ENCODE measurements around the gene ZDHHC14.

Gene ZDHHC14

GRCh38 chr6:157596461-157596860, 215.5 kb downstream of the ZDHHC14 start:
- no peak overlapping the region for H3K4me3 ChIP-seq (ENCODE audit: low read length)
- no peak overlapping the region for H3K9ac ChIP-seq (ENCODE audit: low read length)
- H3K4me1 ChIP-seq (ENCODE audit: control insufficient read depth, insufficient read depth, low read length) = peaks cover 15% of the 10 kb centered on the region
- H3K36me3 ChIP-seq (ENCODE audit: control insufficient read depth, insufficient read depth, low read length) = no peaks in the 10 kb centered on the region
- H3K27me3 ChIP-seq (ENCODE audit: control insufficient read depth, insufficient read depth, low read length) = no peaks in the 10 kb centered on the region
- H3K9me3 ChIP-seq (ENCODE audit: control insufficient read depth, low read length) = no peaks in the 10 kb centered on the region

DNA sequence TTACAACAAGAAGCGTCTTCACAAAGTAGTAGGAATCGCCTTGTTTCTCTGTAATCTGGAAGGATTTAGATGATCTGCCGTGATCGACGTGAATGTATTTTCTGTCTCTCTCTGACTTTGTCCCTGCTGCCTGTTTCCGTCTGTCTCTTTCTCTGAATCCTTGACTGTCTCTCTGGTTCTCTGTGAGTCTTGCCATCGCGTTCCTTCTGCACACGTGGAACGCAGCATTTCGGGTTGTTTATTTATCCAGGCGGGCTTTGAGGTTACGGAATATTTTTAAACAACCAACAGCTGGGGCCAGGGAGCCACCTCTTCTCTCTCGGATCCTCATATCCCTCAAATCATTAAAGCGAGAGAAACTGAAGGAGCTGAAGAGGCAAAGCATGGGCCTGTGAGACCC, 215.9 kb downstream of the ZDHHC14 start:
- Histone ChIP-seq H3K36me3 (ENCODE audit: control insufficient read depth, insufficient read depth, low read length) (no peaks in the 10 kb centered on the region), H3K4me3 (ENCODE audit: low read length) (no peak overlapping the region), H3K9me3 (ENCODE audit: control insufficient read depth, low read length) (no peaks in the 10 kb centered on the region), H3K9ac (ENCODE audit: low read length) (no peak overlapping the region), H3K27me3 (ENCODE audit: control insufficient read depth, insufficient read depth, low read length) (no peaks in the 10 kb centered on the region), H3K4me1 (ENCODE audit: control insufficient read depth, insufficient read depth, low read length) (peaks cover 15% of the 10 kb centered on the region)

GRCh38 chr6:157597461-157598312, 216.7 kb downstream of the ZDHHC14 start:
- Histone ChIP-seq H3K9ac (ENCODE audit: low read length) (no peak overlapping the region), H3K4me1 (ENCODE audit: control insufficient read depth, insufficient read depth, low read length) (peaks cover 15% of the 10 kb centered on the region), H3K9me3 (ENCODE audit: control insufficient read depth, low read length) (no peaks in the 10 kb centered on the region), H3K4me3 (ENCODE audit: low read length) (no peak overlapping the region), H3K36me3 (ENCODE audit: control insufficient read depth, insufficient read depth, low read length) (no peaks in the 10 kb centered on the region), H3K27me3 (ENCODE audit: control insufficient read depth, insufficient read depth, low read length) (no peaks in the 10 kb centered on the region)

GRCh38 chr6:157599191-157599590, 218.2 kb downstream of the ZDHHC14 start:
- Histone ChIP-seq H3K9ac (ENCODE audit: low read length) (no peak overlapping the region), H3K9me3 (ENCODE audit: control insufficient read depth, low read length) (no peaks in the 10 kb centered on the region), H3K36me3 (ENCODE audit: control insufficient read depth, insufficient read depth, low read length) (no peaks in the 10 kb centered on the region), H3K4me3 (ENCODE audit: low read length) (no peak overlapping the region), H3K4me1 (ENCODE audit: control insufficient read depth, insufficient read depth, low read length) (peaks cover 15% of the 10 kb centered on the region), H3K27me3 (ENCODE audit: control insufficient read depth, insufficient read depth, low read length) (no peaks in the 10 kb centered on the region)

- H3K4me1 ChIP-seq (ENCODE audit: control insufficient read depth, insufficient read depth, low read length) = peaks cover 15% of the 10 kb centered on the region
- no peaks in the 10 kb centered on the region for H3K36me3 ChIP-seq (ENCODE audit: control insufficient read depth, insufficient read depth, low read length)
- no peaks in the 10 kb centered on the region for H3K27me3 ChIP-seq (ENCODE audit: control insufficient read depth, insufficient read depth, low read length)
- H3K9ac ChIP-seq (ENCODE audit: low read length) = no peak overlapping the region
- no peaks in the 10 kb centered on the region for H3K9me3 ChIP-seq (ENCODE audit: control insufficient read depth, low read length)
- no peak overlapping the region for H3K4me3 ChIP-seq (ENCODE audit: low read length)
Observed at GRCh38 chr6:157600807-157601206, 219.8 kb downstream of the ZDHHC14 start.

DNA sequence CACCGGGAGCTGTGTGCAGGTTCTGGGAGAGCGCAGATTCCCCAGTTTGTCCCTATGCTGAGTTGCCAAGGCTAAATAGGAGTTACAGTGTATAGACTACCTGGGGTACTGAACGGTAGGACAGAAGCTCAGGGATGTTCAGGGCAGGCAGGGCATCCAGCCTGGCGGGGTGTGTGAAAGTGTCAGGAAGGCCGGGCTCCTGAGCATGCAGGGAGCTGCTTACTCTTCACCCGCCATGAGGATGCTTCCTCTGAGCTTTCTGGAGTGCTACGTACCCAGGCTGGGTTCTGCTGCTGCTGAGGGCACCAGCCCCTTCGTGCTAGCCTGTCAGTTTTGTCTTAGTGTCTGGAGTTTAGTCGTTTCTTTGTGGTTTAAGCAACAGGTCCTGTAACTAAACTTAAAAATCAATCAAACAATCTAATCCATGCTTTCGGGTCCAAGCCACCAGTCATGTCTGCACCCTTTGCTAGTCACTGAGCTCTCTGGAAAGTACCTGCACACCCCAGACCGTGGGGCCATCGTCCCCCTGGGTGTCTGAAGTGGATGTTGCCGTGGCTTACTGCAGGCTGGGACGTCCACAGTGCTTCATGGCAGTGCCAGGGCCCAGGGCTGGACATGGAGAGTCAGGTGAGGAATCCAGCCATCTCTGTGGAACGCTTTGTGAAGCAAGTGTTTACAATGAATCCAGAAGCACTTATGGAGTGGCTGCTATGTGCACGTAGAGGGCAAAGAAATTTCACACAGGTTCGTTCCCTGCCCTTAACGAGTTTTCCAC, 221.7 kb downstream of the ZDHHC14 start:
- no peaks in the 10 kb centered on the region for H3K36me3 ChIP-seq (ENCODE audit: control insufficient read depth, insufficient read depth, low read length)

DNA sequence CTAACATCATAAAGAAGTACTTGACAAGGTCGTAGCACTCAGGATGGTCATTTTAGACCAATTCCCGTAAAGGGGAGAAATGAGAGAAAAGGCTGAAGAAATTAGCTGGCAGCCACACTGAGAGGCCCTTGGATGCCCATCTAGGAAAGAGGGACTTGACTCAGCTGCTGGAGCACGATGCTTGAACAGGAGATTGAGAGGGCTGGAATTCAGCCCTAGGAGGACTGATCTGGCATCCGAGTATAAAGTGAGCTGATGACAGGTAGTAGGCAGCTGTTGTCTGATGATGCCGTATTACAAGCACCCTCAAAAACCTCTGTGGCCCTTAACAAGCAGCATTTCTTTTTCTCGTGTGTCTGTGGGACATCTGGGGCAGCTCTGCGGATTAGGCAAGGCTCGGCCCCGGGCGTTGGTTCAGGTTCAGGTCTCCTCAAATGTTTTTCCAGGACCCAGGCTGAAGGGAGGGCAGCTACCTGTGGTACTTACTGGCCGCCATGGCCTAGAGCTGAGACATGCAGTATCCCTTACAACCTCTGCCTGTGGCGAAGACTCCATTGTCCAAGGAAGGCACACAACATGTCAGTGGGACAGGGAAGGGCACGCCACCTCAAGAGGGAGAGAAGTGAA, 222.4 kb downstream of the ZDHHC14 start:
- Histone ChIP-seq H3K27me3 (ENCODE audit: control insufficient read depth, insufficient read depth, low read length) (no peaks in the 10 kb centered on the region), H3K9ac (ENCODE audit: low read length) (no peak overlapping the region), H3K36me3 (ENCODE audit: control insufficient read depth, insufficient read depth, low read length) (no peaks in the 10 kb centered on the region), H3K4me1 (ENCODE audit: control insufficient read depth, insufficient read depth, low read length) (no peaks in the 10 kb centered on the region), H3K4me3 (ENCODE audit: low read length) (no peak overlapping the region), H3K9me3 (ENCODE audit: control insufficient read depth, low read length) (no peaks in the 10 kb centered on the region)

More for the DNA sequence above, 221.7 kb downstream of the ZDHHC14 start:
- Histone ChIP-seq H3K4me3 (ENCODE audit: low read length) (no peak overlapping the region), H3K4me1 (ENCODE audit: control insufficient read depth, insufficient read depth, low read length) (peaks cover 4% of the 10 kb centered on the region), H3K9me3 (ENCODE audit: control insufficient read depth, low read length) (no peaks in the 10 kb centered on the region), H3K9ac (ENCODE audit: low read length) (no peak overlapping the region), H3K27me3 (ENCODE audit: control insufficient read depth, insufficient read depth, low read length) (no peaks in the 10 kb centered on the region)

DNA sequence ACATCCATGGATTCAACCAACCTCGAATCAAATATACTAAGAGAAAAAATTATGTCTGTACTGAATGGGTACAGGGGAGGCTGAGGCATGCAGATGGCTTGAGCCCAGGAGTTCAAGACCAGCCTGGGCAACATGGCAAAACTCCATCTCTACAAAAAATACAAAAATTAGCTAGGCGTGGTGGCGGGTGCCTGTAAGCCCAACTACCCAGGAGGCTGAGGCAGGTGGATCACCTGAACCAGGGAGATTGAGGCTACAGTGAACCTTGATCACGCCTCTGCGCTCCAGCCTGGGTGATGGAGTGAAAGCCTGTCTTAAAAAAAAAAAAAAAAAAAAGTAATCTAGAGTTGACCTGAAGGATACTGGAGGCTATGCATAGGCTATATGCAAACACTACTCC, 223.0 kb downstream of the ZDHHC14 start:
- Histone ChIP-seq H3K36me3 (ENCODE audit: control insufficient read depth, insufficient read depth, low read length) (no peaks in the 10 kb centered on the region), H3K9me3 (ENCODE audit: control insufficient read depth, low read length) (no peaks in the 10 kb centered on the region), H3K4me3 (ENCODE audit: low read length) (no peak overlapping the region), H3K9ac (ENCODE audit: low read length) (no peak overlapping the region), H3K4me1 (ENCODE audit: control insufficient read depth, insufficient read depth, low read length) (no peaks in the 10 kb centered on the region), H3K27me3 (ENCODE audit: control insufficient read depth, insufficient read depth, low read length) (no peaks in the 10 kb centered on the region)

- H3K36me3 ChIP-seq (ENCODE audit: control insufficient read depth, insufficient read depth, low read length) = no peaks in the 10 kb centered on the region
- H3K9me3 ChIP-seq (ENCODE audit: control insufficient read depth, low read length) = no peaks in the 10 kb centered on the region
- H3K27me3 ChIP-seq (ENCODE audit: control insufficient read depth, insufficient read depth, low read length) = no peaks in the 10 kb centered on the region
- H3K9ac ChIP-seq (ENCODE audit: low read length) = no peak overlapping the region
- H3K4me3 ChIP-seq (ENCODE audit: low read length) = no peak overlapping the region
- no peaks in the 10 kb centered on the region for H3K4me1 ChIP-seq (ENCODE audit: control insufficient read depth, insufficient read depth, low read length)
Observed at GRCh38 chr6:157604816-157605215, 223.8 kb downstream of the ZDHHC14 start.

DNA sequence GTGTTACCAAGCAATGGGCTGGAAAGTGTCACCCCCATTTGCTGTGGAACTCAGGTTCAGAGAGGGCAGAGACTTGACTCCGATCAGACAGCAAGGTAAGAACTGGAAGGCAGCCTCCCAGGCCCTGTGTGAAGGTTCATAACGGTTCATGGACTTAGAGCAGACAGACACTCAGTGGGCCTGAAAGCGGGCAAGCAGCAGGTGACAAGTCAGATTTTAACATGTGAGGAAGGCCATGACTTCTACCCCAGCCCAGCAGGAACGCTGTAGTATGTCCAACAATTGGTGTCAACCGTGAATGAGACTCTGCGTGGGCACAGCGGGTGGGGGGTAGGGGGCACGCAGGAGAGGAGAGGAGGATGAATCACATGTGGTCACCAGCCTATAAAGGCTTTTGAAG, 224.5 kb downstream of the ZDHHC14 start:
- no peaks in the 10 kb centered on the region for H3K9me3 ChIP-seq (ENCODE audit: control insufficient read depth, low read length)
- H3K4me3 ChIP-seq (ENCODE audit: low read length) = no peak overlapping the region
- H3K27me3 ChIP-seq (ENCODE audit: control insufficient read depth, insufficient read depth, low read length) = no peaks in the 10 kb centered on the region
- no peaks in the 10 kb centered on the region for H3K4me1 ChIP-seq (ENCODE audit: control insufficient read depth, insufficient read depth, low read length)
- H3K9ac ChIP-seq (ENCODE audit: low read length) = no peak overlapping the region
- no peaks in the 10 kb centered on the region for H3K36me3 ChIP-seq (ENCODE audit: control insufficient read depth, insufficient read depth, low read length)

GRCh38 chr6:157606516-157606915, 225.5 kb downstream of the ZDHHC14 start:
- Histone ChIP-seq H3K4me3 (ENCODE audit: low read length) (no peak overlapping the region), H3K9ac (ENCODE audit: low read length) (no peak overlapping the region), H3K36me3 (ENCODE audit: control insufficient read depth, insufficient read depth, low read length) (no peaks in the 10 kb centered on the region), H3K27me3 (ENCODE audit: control insufficient read depth, insufficient read depth, low read length) (no peaks in the 10 kb centered on the region), H3K9me3 (ENCODE audit: control insufficient read depth, low read length) (no peaks in the 10 kb centered on the region), H3K4me1 (ENCODE audit: control insufficient read depth, insufficient read depth, low read length) (peaks cover 2% of the 10 kb centered on the region)

Data from mucosa of stomach (tissue), 1 donor.